HL-60/S4 treated with phorbol 12-myristate 13-acetate at 8.2 ng/mL for 4 days and 3 days (cell line): Measurements from ENCODE around the gene SYT12.
"Not testable (repeated sequence)": the region's sequence is repeated elsewhere in the genome, so short reads cannot be mapped to it uniquely, and the experiment has no call there.

Experiments
- in situ Hi-C: fragments of 300-500 bp; cut with MboI; formaldehyde crosslinking; loops from 2 replicates; pipeline ENCODE4 v1.15.0; 2022; ENCODE audit warnings: low sequenced_read_pairs

SYT12 gene

DNA sequence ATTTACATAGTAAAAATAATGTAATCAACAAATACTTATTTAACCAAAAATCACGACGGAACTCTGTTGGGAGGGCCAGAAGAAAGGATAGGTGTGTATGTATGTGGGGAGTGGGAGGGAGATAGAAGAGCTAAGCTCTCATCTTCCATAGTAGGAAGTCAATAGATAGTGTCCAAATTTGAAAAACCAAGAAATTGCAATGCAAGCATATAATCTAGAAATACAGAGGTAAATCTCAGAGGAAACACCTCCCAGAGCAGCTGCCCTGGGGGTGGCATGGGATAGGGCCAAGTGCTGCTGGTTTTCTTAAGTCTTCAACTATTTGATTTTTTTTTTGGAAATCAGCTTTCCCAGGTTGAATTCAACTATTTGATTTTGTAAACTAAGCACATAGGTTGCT, 30.9 kb upstream of the SYT12 start:
- in situ Hi-C loops: no loop called here

DNA sequence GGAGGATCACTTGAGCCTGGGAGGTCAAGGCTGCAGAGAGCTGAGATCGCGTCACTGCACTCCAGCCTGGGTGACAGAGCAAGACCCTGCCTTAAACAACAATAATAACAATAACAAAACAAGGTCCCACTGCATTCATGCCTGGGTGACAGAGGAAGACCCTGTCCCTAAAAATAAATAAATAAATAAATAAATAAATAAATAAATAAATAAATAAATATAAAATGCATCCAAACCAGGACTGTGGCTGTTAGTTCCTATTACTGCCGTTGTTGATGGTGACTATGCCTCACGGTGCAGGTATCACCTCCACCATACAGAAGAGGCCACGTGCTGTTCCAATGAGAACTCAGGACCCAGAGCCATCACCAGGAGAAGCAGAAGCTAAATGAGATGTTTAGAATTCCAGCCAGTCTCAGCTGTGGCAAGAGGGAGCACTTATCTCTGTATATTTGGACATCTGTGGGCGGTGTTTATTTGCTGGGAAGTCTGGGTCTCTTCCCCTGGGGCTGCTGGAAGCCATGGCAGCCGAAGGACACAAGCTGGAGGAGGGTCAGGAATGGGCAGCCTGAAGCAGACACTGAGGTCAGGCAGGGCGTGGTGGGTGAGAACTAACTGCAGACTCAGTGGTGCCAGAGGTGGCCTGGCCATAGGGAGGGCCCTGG, 26.2 kb upstream of the SYT12 start:
- in situ Hi-C loops: no loop called here

GRCh38 chr11:66999555-66999954, 23.4 kb upstream of the SYT12 start:
- in situ Hi-C loops: no loop called here

- in situ Hi-C loops: no loop called here
Measured at GRCh38 chr11:67001332-67001731, 21.6 kb upstream of the SYT12 start.

- in situ Hi-C loops: no loop called here
Measured at GRCh38 chr11:67002297-67002913, 20.5 kb upstream of the SYT12 start.

DNA sequence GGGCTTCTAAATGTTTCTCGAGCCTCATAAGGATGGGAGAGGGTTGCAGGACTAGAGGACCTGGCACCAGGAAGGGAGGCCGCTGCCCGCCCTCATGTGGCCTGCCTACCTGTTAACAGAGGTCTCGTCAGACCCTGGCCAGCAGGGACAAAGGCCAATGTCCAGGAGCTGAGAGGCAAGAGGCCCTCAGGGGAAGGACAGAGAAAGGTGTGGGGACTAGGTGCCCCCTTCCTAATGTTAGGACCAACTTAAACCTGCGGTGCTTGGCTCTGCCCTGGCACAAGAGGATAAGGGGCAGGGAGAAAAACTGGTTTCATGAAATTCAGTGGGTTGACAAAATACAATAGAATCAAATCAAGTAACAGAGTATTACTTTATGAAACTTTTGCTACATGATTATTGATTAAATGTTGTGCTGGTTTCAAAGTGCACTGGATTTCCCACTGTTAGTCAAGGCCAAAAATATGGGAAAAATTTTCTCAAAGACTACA, 20.0 kb upstream of the SYT12 start:
- in situ Hi-C loops: no loop called here

- in situ Hi-C loops: not testable (repeated sequence)
Measured at GRCh38 chr11:67005200-67005599, 17.7 kb upstream of the SYT12 start.

GRCh38 chr11:67006029-67006884, 16.7 kb upstream of the SYT12 start:
- in situ Hi-C loops: no loop called here

DNA sequence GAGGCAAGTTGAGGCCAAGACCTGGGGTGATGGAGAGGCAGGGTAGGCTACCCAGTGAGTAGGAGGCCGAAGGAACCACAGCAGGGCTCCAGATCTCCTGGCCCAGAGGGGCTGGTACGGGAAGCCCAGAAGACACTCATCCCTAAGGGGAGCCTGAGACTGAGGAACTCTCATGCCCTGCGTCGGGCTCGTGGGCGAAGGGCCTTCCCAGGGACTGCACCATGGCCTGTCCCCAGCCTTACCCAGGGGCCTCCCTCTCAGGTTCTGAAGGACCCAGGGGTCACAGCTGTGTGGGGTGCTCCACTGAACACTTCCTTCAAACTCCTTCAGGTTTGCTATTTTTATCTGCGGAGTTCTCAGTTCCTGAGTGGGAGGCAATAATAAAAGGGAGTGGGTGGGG, 15.8 kb upstream of the SYT12 start:
- in situ Hi-C loops: no loop called here

DNA sequence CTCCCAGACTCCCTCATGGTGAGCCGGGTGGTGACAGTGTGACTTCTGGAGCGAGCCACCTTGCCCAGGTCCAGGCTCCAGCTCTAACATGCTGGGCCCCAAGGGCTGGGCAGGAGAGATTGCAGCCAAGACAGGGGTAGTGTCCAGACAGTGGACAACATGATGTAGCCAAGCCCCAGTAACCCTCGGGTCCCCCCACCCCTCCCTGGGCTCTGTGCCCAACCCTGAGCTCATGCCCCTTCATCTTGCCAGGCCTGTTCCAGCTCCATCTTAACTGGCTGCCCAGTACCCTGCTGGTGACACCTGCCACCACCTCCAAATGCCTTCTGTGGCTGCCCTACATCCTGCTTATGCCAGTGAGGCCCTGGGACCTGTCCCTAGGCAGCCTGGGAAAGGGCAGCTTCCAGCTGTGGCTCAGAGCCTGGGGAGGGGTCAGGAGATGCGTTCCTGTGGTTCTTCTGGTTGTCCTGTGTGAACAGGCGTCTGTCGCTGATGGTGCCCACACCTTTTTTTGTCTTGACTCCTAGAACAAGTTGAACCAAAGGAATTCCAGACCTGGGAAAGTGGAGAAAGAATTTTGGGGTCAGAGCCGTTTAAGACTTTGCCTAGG, 12.5 kb upstream of the SYT12 start:
- in situ Hi-C loops: no loop called here

- in situ Hi-C loops: no loop called here
Measured at GRCh38 chr11:67013511-67014045, 9.4 kb upstream of the SYT12 start.

- in situ Hi-C loops: no loop called here
Measured at GRCh38 chr11:67014343-67014742, 8.6 kb upstream of the SYT12 start.

DNA sequence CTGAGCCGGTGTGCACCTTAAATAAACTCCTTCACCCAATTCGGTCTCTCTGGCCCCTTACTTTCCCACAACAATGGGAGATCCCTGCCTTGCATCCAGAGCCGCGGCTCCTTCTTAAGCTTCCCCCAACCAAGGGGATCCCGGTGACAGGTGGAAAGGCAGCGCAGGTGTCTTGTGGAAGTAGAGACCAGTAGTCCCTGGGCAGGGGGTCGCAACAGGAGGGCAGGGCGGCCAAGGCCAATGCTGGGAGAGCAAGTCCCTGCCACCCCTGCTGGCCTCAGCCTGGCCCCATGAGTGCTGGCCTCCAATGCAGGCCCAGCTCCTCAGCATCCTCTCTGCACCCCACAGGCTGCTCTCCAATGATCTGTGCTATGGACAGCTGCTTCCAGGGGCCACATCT, 7.9 kb upstream of the SYT12 start:
- in situ Hi-C loops: no loop called here

DNA sequence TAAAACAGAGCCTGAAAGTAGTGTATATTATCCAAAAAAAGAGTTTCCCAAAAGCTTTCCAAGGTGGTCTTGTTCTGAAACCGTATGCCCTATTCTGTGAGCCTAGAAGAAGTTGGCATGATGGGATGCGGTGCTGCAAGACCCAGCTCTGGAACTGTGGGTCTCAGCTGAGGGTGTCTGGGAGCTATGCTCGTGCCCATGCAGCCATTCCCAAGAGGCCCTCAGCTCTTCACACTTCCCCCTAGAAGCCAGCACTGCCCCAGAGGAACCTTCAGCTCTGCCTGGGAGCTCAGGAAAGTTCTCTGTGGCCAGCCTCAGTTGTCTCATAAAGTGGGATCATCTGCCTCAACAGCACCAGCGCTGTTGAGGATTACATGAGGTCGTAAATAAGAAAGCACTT, 6.4 kb upstream of the SYT12 start:
- in situ Hi-C loops: no loop called here

DNA sequence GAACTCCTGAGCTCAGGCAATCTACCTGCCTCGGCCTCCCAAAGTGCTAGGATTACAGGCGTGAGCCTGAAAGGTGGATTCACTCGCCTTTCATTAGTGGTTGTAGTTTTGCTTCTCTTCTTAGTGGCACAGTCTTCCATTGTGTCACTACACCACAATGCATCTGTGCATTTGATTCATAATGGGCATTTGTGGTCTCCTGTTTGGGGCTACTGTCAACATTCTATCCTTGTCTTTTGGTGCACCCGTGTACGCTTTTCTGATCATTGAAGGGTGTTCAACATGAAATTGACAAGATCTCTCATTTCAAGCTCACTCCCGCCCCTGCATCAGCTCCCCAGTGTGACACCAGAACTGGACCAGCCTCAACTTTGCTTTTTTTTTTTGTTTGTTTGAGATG, 2.0 kb upstream of the SYT12 start:
- in situ Hi-C loops: no loop called here

DNA sequence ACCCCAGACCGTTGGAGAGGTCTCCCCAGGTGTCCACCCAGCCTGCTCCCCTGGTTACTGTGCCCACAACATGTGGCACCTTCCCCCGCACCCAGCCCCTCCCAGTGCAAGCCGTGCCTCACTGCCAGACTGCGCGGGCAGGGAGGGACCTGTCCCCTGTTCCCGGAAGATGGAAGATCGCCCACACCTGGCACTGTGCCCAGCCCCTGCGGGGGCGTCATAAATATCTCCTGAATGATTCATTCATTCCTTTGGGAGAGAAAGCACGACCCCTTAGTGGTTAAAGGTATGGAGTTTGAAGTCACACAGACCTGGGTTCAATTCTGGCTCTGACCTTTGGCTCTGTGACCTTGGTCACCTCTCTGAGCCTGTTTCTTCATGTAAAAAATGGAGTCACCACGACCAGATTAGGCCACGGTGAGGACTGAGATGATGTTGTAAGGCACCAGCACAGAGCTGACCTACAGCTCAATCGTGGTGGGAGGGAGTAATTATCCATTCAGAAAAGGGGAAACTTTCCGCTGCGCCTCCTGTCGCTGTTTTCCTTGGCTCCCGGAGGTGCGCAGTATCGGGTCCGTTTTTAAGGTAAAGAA, 497 bp upstream of the SYT12 start:
- in situ Hi-C loops: no loop called here

GRCh38 chr11:67023957-67024353, 1.0 kb downstream of the SYT12 start:
- in situ Hi-C loops: no loop called here

DNA sequence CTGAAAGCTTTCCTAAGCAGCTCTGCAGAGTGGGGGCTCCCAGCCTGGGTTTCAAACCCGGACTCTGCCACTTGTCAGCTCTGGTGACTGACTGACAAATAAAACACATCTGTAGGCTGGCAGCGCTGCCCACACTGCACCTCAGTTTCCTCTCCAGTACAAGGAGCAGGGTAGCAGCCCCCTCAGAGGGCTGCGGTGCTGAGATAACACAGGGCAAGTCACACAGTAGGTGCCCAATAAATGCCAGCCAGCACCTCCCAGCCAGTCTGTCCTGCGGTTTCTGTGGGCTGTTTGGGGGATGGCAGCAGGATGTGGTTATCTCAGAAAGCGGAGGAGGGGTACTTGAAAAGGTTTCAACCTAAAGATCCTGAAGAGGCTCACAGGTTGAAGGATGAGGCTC, 1.5 kb downstream of the SYT12 start:
- in situ Hi-C loops: no loop called here

- in situ Hi-C loops: no loop called here
Measured at GRCh38 chr11:67024966-67025365, 2.0 kb downstream of the SYT12 start.

GRCh38 chr11:67025750-67026149, 2.8 kb downstream of the SYT12 start:
- in situ Hi-C loops: no loop called here

GRCh38 chr11:67026941-67027340, 4.0 kb downstream of the SYT12 start:
- in situ Hi-C loops: no loop called here
